ENCODE results near the gene EVA1C. TPM values are rescaled to one million over a fixed set of nuclear protein-coding genes. Genes with fewer than 3 reads are reported as not detected.
"Not testable (repeated sequence)": the region's sequence is repeated elsewhere in the genome, so short reads cannot be mapped to it uniquely, and the experiment has no call there.

Gene EVA1C
- total RNA-seq, 2 experiments from 2014 or later: 5.0 to 6.3 TPM

DNA sequence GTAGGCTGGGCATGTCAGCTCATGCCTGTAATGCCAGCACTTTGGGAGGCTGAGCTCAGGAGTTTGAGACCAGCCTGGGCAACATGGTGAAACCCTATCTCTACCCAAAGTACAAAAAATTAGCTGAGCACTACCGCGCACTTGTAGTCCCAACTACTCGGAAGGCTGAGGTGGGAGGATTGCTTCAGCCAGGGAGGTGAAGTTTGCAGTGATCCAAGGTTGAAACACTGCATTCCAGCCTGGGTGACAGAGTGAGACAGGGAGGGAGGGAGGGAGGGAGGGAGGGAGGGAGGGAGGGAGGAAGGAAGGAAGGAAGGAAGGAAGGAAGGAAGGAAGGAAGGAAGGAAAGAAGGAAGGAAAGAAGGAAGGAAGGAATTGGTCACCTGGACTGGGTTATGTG is 119.1 kb downstream of the EVA1C start:
- DNase-seq; H3K4me3 Mint-ChIP-seq; H3K4me1 Mint-ChIP-seq; H3K9me3 Mint-ChIP-seq; POLR2A ChIA-PET; H3K27me3 Mint-ChIP-seq; CTCF ChIA-PET; H3K27ac Mint-ChIP-seq; H3K36me3 Mint-ChIP-seq (ENCODE audit: low read depth): not testable (repeated sequence)

DNA sequence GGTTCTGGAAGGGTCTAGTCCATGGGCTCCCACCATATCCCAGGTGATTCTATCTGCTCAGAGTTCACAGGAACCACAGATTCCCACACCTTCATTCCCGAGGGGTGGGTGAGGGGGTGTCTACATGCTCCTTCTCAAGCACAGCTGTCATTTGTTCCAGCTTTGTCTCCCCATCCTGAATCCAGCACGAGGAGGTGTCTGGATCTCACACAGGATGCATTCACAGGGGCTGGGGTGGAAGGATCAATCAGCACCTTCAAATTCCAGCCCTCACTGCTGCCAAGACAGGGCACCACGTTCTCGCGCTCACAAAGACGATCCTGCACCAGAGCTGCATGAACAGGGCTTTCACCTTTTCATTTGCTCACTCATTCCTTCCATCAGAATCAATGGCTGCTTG is 120.1 kb downstream of the EVA1C start:
- Mint-ChIP-seq H3K4me1 (peaks cover 10% of the 10 kb centered on the region), H3K4me3 (no peak overlapping the region), H3K27me3 (no peaks in the 10 kb centered on the region), H3K27ac (no peak overlapping the region), H3K36me3 (ENCODE audit: low read depth) (no peaks in the 10 kb centered on the region), H3K9me3 (peaks cover 4% of the 10 kb centered on the region)
- POLR2A ChIA-PET: no interaction called here
- no peak for DNase-seq
- CTCF ChIA-PET: no interaction called here

DNA sequence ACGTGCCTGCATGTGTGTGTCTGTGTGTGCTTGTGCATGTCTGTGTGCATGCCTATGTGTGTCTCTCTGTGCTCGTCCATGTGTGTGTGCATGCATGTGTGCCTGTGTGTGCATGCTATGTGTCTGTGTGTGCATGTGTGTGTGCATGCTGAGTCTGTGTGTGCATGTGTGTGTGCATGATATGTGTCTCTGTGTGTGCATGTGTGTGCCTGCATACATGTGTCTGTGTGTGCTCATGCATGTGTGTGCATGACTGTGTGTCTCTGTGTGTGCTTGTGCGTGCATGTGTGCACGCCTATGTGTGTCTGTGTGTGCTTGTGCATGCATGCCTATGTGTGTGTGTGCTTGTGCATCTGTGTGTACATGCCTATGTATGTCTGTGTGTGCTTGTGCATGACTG is 120.5 kb downstream of the EVA1C start:
- CTCF ChIA-PET: no interaction called here
- DNase-seq: no peak
- peaks cover 4% of the 10 kb centered on the region for H3K9me3 Mint-ChIP-seq

DNA sequence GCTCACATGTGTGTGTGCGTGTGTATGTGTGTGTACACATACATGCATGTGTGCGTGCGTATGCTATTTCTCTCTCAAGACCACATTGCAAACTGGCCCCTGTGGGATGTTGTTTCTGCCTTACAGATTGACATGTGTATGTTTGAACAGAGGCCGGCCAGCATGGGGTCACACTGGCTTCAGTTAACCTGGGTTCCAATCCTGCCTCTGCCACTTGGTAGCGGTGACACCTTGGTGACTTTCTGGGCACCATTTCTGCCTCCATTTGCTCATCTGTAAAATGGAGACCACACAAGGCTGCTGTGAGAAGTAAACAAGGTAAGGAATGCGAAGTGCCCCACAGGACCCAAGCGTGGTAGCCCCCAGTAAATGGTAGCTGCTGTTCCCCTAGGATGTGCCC is 121.1 kb downstream of the EVA1C start:
- Mint-ChIP-seq H3K4me3 (no peak overlapping the region), H3K27ac (no peak overlapping the region), H3K9me3 (peaks cover 4% of the 10 kb centered on the region), H3K36me3 (ENCODE audit: low read depth) (no peaks in the 10 kb centered on the region), H3K27me3 (no peaks in the 10 kb centered on the region), H3K4me1 (peaks cover 12% of the 10 kb centered on the region)
- ChIA-PET CTCF (no interaction called here), POLR2A (no interaction called here)
- DNase-seq: no peak

More for the DNA sequence above, 120.5 kb downstream of the EVA1C start:
- H3K4me1 Mint-ChIP-seq: peaks cover 10% of the 10 kb centered on the region
- POLR2A ChIA-PET: no interaction called here
- H3K27ac Mint-ChIP-seq: no peak overlapping the region
- H3K27me3 Mint-ChIP-seq: no peaks in the 10 kb centered on the region
- H3K4me3 Mint-ChIP-seq: no peak overlapping the region
- no peaks in the 10 kb centered on the region for H3K36me3 Mint-ChIP-seq (ENCODE audit: low read depth)

DNA sequence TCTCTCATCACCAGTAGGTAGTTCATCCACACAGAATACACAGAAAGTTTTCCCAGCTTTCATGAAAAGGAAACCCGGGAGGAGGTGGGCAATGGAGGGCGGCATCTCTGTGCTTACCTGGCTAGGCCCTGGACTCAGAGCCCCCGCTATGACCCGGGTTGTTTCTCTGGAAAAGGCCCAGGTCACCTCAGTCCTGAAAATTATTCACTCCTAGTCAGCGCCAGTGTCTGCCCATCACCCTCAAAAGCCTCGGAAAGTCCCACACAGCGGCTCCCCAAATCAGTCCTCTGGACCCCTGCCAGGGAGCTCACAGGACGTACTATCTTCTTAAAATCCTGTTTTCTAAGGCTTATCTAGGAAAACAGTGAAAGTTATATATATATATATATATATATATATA is 121.6 kb downstream of the EVA1C start:
- no peak overlapping the region for H3K27ac Mint-ChIP-seq
- no peak for DNase-seq
- POLR2A ChIA-PET: no interaction called here
- H3K27me3 Mint-ChIP-seq: no peaks in the 10 kb centered on the region
- H3K4me1 Mint-ChIP-seq: peaks cover 12% of the 10 kb centered on the region
- H3K4me3 Mint-ChIP-seq: no peak overlapping the region
- peaks cover 4% of the 10 kb centered on the region for H3K9me3 Mint-ChIP-seq
- no peaks in the 10 kb centered on the region for H3K36me3 Mint-ChIP-seq (ENCODE audit: low read depth)
- CTCF ChIA-PET: no interaction called here

DNA sequence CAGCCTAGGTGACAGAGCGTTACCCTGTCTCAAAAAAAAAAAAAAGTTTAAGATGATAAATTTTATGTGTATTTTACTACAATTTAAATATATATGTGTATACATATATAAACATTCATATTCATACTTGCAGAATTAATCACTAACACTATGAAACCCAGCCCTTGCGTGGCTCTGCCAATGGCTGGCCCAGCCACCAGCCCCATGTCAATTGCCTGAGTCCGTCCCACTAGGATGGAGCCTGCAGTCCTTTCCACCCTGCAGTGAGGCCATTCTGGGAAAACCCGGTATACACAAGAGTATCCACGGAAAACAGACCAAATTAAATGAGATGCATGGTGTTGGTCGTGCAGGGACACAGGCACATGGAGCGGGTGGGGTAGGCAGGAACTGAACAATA is 123.1 kb downstream of the EVA1C start:
- DNase-seq: no peak
- Mint-ChIP-seq H3K4me1 (peaks cover 12% of the 10 kb centered on the region), H3K9me3 (peaks cover 4% of the 10 kb centered on the region), H3K27me3 (no peaks in the 10 kb centered on the region), H3K4me3 (no peak overlapping the region), H3K36me3 (ENCODE audit: low read depth) (no peaks in the 10 kb centered on the region), H3K27ac (no peak overlapping the region)
- CTCF ChIA-PET: no interaction called here
- POLR2A ChIA-PET: no interaction called here

DNA sequence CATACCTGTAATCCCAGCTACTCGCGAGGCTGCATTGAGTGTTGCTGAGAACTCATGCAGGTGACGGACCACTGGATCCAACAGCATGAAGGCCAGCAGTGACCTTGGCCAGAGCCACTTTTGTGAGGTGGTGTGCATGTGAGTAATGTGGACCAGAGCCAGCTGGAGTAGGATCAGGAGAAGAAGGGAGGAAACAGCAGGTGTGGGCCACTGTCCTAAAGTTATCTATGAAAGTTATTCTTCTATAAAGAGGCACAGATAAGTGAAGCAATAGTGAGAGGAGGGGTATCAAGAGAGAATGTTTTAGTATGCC is 125.0 kb downstream of the EVA1C start:
- Mint-ChIP-seq H3K4me3 (no peak overlapping the region), H3K27ac (no peak overlapping the region), H3K36me3 (ENCODE audit: low read depth) (no peaks in the 10 kb centered on the region), H3K27me3 (no peaks in the 10 kb centered on the region), H3K9me3 (peaks cover 4% of the 10 kb centered on the region), H3K4me1 (peaks cover 12% of the 10 kb centered on the region)
- POLR2A ChIA-PET: no interaction called here
- no peak for DNase-seq
- CTCF ChIA-PET: interaction anchor here (1.6 kb wide), 1 partner anchor 31 kb away, joined by 8 read pairs; no protein-coding TSS in a partner anchor

DNA sequence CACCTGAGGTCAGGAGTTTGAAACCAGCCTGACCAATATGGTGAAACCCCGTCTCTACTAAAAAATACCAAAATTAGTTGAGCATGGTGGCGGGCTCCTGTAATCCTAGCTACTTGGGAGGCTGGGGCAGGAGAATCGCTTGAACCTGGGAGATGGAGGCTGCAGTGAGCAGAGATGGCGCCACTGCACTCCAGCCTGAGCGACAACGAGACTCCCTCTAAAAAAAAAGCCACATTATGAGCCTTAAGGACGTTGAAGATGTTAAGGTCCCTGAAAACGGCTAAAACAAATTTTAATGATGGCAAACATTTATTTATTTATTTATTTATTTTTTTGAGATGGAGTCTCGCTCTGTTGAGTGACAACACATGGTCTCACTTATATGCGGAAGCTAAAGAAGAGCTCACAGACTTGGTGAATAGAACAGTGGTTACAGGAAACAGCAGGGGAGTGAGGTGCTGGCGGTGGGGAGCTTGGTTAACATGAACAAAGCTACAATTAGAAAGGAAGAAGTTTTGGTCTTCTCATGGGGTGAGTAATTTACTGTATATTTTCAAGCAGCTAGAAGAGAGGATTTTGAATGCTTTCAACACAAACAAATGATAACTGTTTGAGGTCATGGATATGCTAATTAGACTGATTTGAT is 125.8 kb downstream of the EVA1C start:
- DNase-seq: peak; percentile 31

DNA sequence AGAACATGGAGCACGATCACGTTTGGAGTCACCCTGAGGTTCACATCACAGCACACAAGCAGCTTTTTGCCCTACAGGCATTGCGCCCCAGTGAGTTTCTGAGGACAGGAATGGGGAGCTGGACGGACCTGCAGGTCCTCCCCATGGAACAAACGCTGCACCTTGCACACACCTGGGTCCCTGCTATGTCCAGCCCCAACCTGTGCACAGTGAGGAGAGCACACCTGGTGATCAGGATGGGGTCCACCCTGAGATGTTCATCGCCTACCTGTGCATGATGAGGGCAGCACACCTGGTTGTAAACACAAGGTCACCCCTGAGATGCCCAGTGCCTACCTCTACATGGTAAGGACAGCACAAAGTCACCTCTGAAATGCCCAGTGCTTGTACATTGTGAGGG is 126.9 kb downstream of the EVA1C start:
- no peak for DNase-seq
- Mint-ChIP-seq H3K4me1 (peaks cover 12% of the 10 kb centered on the region), H3K36me3 (ENCODE audit: low read depth) (no peaks in the 10 kb centered on the region), H3K9me3 (no peaks in the 10 kb centered on the region), H3K27ac (no peak overlapping the region), H3K4me3 (no peak overlapping the region), H3K27me3 (no peaks in the 10 kb centered on the region)
- ChIA-PET POLR2A (no interaction called here), CTCF (no interaction called here)

More for the DNA sequence above, 125.8 kb downstream of the EVA1C start:
- Mint-ChIP-seq H3K27ac (no peak overlapping the region), H3K36me3 (ENCODE audit: low read depth) (no peaks in the 10 kb centered on the region), H3K4me3 (no peak overlapping the region), H3K4me1 (peaks cover 12% of the 10 kb centered on the region), H3K9me3 (peaks cover 1% of the 10 kb centered on the region), H3K27me3 (no peaks in the 10 kb centered on the region)
- POLR2A ChIA-PET: no interaction called here
- CTCF ChIA-PET: interaction anchor here (1.1 to 1.6 kb wide), 2 partner anchors 31 to 32 kb away, joined by 3 to 8 read pairs; no protein-coding TSS in a partner anchor

DNA sequence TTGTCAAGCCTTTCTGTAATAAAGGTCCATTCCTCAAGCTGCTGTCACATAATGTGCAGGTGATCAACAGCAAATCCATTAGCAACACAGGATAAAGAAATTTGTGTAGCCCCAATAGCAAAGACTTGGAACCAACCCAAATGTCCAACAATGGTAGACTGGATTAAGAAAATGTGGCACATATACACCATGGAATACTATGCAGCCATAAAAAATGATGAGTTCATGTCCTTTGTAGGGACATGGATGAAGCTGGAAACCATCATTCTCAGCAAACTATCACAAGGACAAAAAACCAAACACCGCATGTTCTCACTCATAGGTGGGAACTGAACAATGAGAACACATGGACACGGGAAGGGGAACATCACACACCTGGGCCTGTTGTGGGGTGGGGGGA is 130.6 kb downstream of the EVA1C start:
- POLR2A ChIA-PET: interaction anchor here (0.6 kb wide), 1 partner anchor 81 kb away, joined by 3 read pairs; no protein-coding TSS in a partner anchor
- H3K27ac Mint-ChIP-seq; H3K27me3 Mint-ChIP-seq; DNase-seq; H3K9me3 Mint-ChIP-seq; H3K4me3 Mint-ChIP-seq; H3K36me3 Mint-ChIP-seq (ENCODE audit: low read depth); CTCF ChIA-PET; H3K4me1 Mint-ChIP-seq: not testable (repeated sequence)

DNA sequence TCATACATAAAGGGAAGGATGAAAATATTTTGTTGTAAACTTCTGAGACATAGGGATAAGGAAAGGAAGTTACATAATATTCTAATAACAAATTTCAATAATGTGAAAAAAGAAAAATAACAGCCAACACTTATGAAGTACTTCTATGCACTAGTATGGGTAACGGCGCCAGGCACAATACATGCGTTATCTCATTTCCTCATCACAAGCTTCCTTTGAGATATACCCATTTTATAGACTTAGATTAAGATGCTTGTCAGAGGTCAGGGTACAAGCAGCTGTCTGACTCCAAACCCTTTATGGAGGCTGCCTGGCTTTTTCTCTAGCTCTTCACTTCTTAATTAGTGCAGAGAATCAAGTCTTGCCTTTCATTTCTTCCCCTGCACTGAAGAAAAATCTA is 131.5 kb downstream of the EVA1C start:
- no peak for DNase-seq
- no peak overlapping the region for H3K4me3 Mint-ChIP-seq
- no peaks in the 10 kb centered on the region for H3K9me3 Mint-ChIP-seq
- no peaks in the 10 kb centered on the region for H3K4me1 Mint-ChIP-seq
- H3K27me3 Mint-ChIP-seq: no peaks in the 10 kb centered on the region
- no peaks in the 10 kb centered on the region for H3K36me3 Mint-ChIP-seq (ENCODE audit: low read depth)
- CTCF ChIA-PET: no interaction called here
- H3K27ac Mint-ChIP-seq: no peak overlapping the region
- POLR2A ChIA-PET: no interaction called here

DNA sequence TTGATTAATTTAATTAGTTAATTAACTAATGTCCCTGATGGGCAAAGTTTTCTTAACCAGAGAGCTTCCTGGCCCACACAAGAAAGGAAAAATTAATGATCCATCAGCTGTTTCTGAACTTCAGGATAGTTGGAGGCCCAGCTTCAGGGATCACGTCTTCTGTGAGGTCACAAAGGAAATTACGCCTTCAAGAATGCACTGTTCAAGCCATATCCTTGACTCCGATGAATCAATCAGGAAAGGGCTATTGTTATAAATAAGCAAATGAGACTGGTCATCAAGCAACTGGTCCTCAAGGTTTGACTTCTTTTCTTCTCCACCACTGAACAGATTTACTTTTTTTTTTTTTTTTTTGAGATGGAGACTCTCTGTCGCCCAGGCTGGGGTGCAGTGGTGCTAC is 132.2 kb downstream of the EVA1C start:
- no peak overlapping the region for H3K4me3 Mint-ChIP-seq
- no peaks in the 10 kb centered on the region for H3K27me3 Mint-ChIP-seq
- no peaks in the 10 kb centered on the region for H3K9me3 Mint-ChIP-seq
- no peaks in the 10 kb centered on the region for H3K4me1 Mint-ChIP-seq
- no peak for DNase-seq
- H3K27ac Mint-ChIP-seq: no peak overlapping the region
- H3K36me3 Mint-ChIP-seq (ENCODE audit: low read depth): no peaks in the 10 kb centered on the region
- ChIA-PET CTCF (no interaction called here), POLR2A (no interaction called here)

DNA sequence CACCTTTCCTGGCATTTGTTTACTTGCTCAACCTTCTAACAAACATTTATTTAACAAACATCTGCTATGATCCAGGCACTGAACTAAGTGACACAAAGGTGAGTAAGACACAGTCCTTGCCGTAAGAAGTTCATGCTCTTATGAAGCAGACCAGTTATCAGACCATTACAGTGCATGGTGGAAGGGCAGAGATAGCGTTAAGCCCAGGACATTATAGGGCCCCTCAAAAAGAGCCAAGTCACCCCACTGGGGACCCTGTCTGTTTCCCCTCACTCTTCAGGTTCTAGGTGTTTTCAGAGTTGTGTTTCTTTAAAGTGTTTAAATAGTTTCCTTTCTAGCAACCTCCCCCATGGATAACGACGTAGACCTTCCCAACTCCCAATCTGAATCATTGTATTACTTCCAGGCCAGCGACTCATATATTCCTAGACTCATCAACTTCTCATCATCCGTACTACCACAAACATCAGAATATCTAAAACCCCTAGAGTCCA is 133.5 kb downstream of the EVA1C start:
- Mint-ChIP-seq H3K4me1 (no peaks in the 10 kb centered on the region), H3K36me3 (ENCODE audit: low read depth) (no peaks in the 10 kb centered on the region), H3K4me3 (no peak overlapping the region), H3K9me3 (no peaks in the 10 kb centered on the region), H3K27me3 (no peaks in the 10 kb centered on the region), H3K27ac (no peak overlapping the region)
- ChIA-PET CTCF (no interaction called here), POLR2A (no interaction called here)
- DNase-seq: no peak

DNA sequence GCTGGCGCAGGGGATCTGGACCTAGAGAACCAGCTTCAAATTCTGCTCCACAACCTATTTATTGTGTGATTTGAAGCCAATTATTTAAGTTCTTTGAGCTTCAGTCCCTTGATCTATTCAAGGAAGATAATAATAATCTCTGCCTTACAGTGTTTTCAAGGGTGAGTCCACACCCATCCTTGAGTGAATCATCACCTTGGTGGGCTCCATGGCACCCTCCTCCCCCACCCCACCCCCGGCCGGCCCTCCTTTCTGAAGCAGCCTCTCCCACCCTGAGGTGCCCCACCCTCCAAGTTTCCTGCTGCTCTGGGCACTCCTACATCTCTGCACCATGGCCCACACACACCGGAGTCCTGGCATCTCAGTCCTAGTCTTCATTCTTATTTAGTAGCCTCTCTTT is 134.5 kb downstream of the EVA1C start:
- no peak overlapping the region for H3K27ac Mint-ChIP-seq
- H3K9me3 Mint-ChIP-seq: no peaks in the 10 kb centered on the region
- no peaks in the 10 kb centered on the region for H3K4me1 Mint-ChIP-seq
- no peak overlapping the region for H3K4me3 Mint-ChIP-seq
- no peaks in the 10 kb centered on the region for H3K27me3 Mint-ChIP-seq
- no peak for DNase-seq
- H3K36me3 Mint-ChIP-seq (ENCODE audit: low read depth): no peaks in the 10 kb centered on the region
- POLR2A ChIA-PET: no interaction called here
- CTCF ChIA-PET: no interaction called here

Measured in activated CD4-positive, alpha-beta memory T cell treated with anti-CD3 and anti-CD28 coated beads, Interleukin-2, amount 10 ng/mL, durations not matched to agents 7 days and 5 days (primary cell).